ENCODE results near the gene SOD1. TPM values are rescaled to one million over a fixed set of nuclear protein-coding genes. Genes with fewer than 3 reads are reported as not detected.

The SOD1 gene
- total and polyA plus RNA-seq, 2 donors (not counting 1 experiment from before 2014, with no cell fraction given), result 91.2 to 123 TPM

DNA sequence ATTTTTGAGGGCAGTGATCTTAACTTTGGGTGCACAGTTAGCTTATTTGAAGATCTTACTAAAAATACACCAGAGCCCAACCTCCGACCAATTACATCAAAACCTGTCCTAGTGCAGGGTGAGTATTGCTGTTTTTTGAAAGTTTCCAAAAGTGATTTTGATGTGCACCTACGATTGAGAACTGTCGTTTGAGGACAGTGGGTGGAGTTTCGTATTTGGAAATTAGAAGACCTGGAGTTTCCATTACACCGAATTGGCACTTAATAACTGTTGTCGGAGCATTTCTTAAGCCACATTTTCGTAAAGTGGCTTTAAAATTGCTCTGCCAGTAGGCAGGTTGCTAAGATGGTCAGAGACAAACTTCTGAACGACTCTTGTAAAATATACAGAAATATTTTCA, 1.1 kb downstream of the SOD1 start:
- POLR2A ChIA-PET, result no interaction called here
- Histone ChIP-seq H3K36me3 (replicated peaks in 1 of 2; ENCODE audit: control extremely low read depth in 1 of 2, control insufficient read depth in 1 of 2, extremely low read depth in 1 of 2, insufficient read depth in 2 of 2, low read length in 1 of 2) (peaks cover 0 to 19% of the 10 kb centered on the region in 2 experiments), H4K20me1 (ENCODE audit: control insufficient read depth, insufficient read depth, low read length, poor library complexity, severe bottlenecking) (peaks cover 38% of the 10 kb centered on the region), H3K4me2 (replicated peaks; ENCODE audit: low read depth, low read length, poor library complexity, severe bottlenecking) (peak overlapping the region; percentile 91), H3K9me3 (ENCODE audit: control extremely low read depth in 1 of 3, control insufficient read depth in 2 of 3, insufficient read depth in 1 of 3, low read length in 2 of 3) (no peaks in the 10 kb centered on the region), H3K27me3 (replicated peaks in 1 of 4; ENCODE audit: control extremely low read depth in 1 of 4, control insufficient read depth in 3 of 4, insufficient read depth in 4 of 4, low read length in 3 of 4) (no peaks in the 10 kb centered on the region), H3K9ac (ENCODE audit: low read length) (peak overlapping the region; percentile 80), H3K4me1 (ENCODE audit: control insufficient read depth in 2 of 2, insufficient read depth in 2 of 2, low read length in 2 of 2) (peaks cover 16 to 18% of the 10 kb centered on the region in 2 donors), H3K27ac (ENCODE audit: low read length in 2 of 2) (no peak overlapping the region), H3K4me3 (ENCODE audit: control extremely low read depth in 1 of 5, extremely low read depth in 1 of 5, insufficient read depth in 1 of 5, low read depth in 2 of 5, low read length in 4 of 5) (peak overlapping the region; percentile 62 to 84 (median 74)), H3K79me2 (ENCODE audit: control insufficient read depth, insufficient read depth, low read length) (peaks cover 45% of the 10 kb centered on the region), H2AFZ (ENCODE audit: insufficient read depth, low read depth, low read length, poor library complexity, severe bottlenecking) (peak overlapping the region; percentile 82)
- CTCF ChIA-PET, result no interaction called here
- DNase-seq (no peak), ATAC-seq (ENCODE audit: low read depth) (no peak)
- intact Hi-C loops (cut with micrococcal nuclease), result no loop called here
- Mint-ChIP-seq H3K4me1 (peaks cover 53% of the 10 kb centered on the region), H3K9me3 (ENCODE audit: insufficient read depth) (no peaks in the 10 kb centered on the region), H3K27me3 (no peaks in the 10 kb centered on the region), H3K27ac (peak overlapping the region; percentile 92), H3K4me3 (peak overlapping the region; percentile 93)
- TF ChIP-seq EZH2 (IDR thresholded peaks at IDR 0.05; ENCODE audit: borderline replicate concordance, insufficient read depth, low read depth, low read length, poor library complexity, severe bottlenecking), result no peak
- TF ChIP-seq, protein P1, sequence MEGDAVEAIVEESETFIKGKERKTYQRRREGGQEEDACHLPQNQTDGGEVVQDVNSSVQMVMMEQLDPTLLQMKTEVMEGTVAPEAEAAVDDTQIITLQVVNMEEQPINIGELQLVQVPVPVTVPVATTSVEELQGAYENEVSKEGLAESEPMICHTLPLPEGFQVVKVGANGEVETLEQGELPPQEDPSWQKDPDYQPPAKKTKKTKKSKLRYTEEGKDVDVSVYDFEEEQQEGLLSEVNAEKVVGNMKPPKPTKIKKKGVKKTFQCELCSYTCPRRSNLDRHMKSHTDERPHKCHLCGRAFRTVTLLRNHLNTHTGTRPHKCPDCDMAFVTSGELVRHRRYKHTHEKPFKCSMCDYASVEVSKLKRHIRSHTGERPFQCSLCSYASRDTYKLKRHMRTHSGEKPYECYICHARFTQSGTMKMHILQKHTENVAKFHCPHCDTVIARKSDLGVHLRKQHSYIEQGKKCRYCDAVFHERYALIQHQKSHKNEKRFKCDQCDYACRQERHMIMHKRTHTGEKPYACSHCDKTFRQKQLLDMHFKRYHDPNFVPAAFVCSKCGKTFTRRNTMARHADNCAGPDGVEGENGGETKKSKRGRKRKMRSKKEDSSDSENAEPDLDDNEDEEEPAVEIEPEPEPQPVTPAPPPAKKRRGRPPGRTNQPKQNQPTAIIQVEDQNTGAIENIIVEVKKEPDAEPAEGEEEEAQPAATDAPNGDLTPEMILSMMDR (IDR thresholded peaks at IDR 0.05), result no peak
- WGBS (ENCODE audit: insufficient coverage), result 65% methylated on average over 4 of the region's 8 CpGs

DNA sequence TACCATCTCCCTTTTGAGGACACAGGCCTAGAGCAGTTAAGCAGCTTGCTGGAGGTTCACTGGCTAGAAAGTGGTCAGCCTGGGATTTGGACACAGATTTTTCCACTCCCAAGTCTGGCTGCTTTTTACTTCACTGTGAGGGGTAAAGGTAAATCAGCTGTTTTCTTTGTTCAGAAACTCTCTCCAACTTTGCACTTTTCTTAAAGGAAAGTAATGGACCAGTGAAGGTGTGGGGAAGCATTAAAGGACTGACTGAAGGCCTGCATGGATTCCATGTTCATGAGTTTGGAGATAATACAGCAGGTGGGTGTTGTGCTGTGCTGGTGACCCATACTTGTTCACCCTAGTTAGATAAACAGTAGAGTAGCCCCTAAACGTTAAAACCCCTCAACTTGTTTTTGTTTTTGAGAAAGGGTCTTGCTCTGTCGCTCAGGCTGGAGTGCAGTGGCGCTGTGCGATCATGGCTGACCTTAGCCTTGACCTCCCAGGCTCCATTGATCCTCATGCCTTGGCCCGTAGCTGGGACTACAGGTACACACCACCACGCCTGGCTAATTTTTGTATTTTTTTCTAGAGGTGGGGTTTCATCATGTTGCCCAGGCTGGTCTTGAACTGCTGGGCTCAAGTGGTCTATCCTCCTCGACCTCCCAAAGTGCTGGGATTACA, 4.2 kb downstream of the SOD1 start:
- no peak overlapping the region for H3K4me3 Mint-ChIP-seq
- peaks cover 60% of the 10 kb centered on the region for H3K4me1 Mint-ChIP-seq
- ChIA-PET POLR2A (no interaction called here), CTCF (no interaction called here)
- Histone ChIP-seq H3K27me3 (replicated peaks in 1 of 4; ENCODE audit: control extremely low read depth in 1 of 4, control insufficient read depth in 3 of 4, insufficient read depth in 4 of 4, low read length in 3 of 4) (no peaks in the 10 kb centered on the region), H2AFZ (ENCODE audit: insufficient read depth, low read depth, low read length, poor library complexity, severe bottlenecking) (no peak overlapping the region), H3K4me3 (ENCODE audit: control extremely low read depth in 1 of 5, extremely low read depth in 1 of 5, insufficient read depth in 1 of 5, low read depth in 2 of 5, low read length in 4 of 5) (no peak overlapping the region), H3K27ac (ENCODE audit: low read length in 2 of 2) (no peak overlapping the region), H3K4me2 (replicated peaks; ENCODE audit: low read depth, low read length, poor library complexity, severe bottlenecking) (no peak overlapping the region), H3K9ac (ENCODE audit: low read length) (no peak overlapping the region), H3K4me1 (ENCODE audit: control insufficient read depth in 2 of 2, insufficient read depth in 2 of 2, low read length in 2 of 2) (peaks cover 14 to 21% of the 10 kb centered on the region in 2 donors), H4K20me1 (ENCODE audit: control insufficient read depth, insufficient read depth, low read length, poor library complexity, severe bottlenecking) (peaks cover 40% of the 10 kb centered on the region), H3K79me2 (ENCODE audit: control insufficient read depth, insufficient read depth, low read length) (peaks cover 46% of the 10 kb centered on the region), H3K36me3 (replicated peaks in 1 of 2; ENCODE audit: control extremely low read depth in 1 of 2, control insufficient read depth in 1 of 2, extremely low read depth in 1 of 2, insufficient read depth in 2 of 2, low read length in 1 of 2) (peaks cover 5 to 46% of the 10 kb centered on the region in 2 experiments), H3K9me3 (ENCODE audit: control extremely low read depth in 1 of 3, control insufficient read depth in 2 of 3, insufficient read depth in 1 of 3, low read length in 2 of 3) (no peaks in the 10 kb centered on the region)
- H3K27ac Mint-ChIP-seq, result no peak overlapping the region
- 100% methylated on average over 3 of the region's 7 CpGs for WGBS (ENCODE audit: insufficient coverage)
- no peaks in the 10 kb centered on the region for H3K9me3 Mint-ChIP-seq (ENCODE audit: insufficient read depth)
- ATAC-seq (ENCODE audit: low read depth) (no peak), DNase-seq (no peak)
- intact Hi-C loops (cut with micrococcal nuclease), result no loop called here
- no peaks in the 10 kb centered on the region for H3K27me3 Mint-ChIP-seq
- TF ChIP-seq, protein P1 (IDR thresholded peaks at IDR 0.05), result no peak
- no peak for TF ChIP-seq EZH2 (IDR thresholded peaks at IDR 0.05; ENCODE audit: borderline replicate concordance, insufficient read depth, low read depth, low read length, poor library complexity, severe bottlenecking)
